GM18907 (cell line): ENCODE results near the gene C16orf95.

Experiments used
- ATAC-seq: cut with Tn5 transposase; IDR thresholded peaks from one replicate; pipeline ENCODE4 v1.9.1; 2021; ENCODE audit warnings: mild to moderate bottlenecking, moderate library complexity; ENCODE audit not compliant: unreplicated experiment

C16orf95 gene

DNA sequence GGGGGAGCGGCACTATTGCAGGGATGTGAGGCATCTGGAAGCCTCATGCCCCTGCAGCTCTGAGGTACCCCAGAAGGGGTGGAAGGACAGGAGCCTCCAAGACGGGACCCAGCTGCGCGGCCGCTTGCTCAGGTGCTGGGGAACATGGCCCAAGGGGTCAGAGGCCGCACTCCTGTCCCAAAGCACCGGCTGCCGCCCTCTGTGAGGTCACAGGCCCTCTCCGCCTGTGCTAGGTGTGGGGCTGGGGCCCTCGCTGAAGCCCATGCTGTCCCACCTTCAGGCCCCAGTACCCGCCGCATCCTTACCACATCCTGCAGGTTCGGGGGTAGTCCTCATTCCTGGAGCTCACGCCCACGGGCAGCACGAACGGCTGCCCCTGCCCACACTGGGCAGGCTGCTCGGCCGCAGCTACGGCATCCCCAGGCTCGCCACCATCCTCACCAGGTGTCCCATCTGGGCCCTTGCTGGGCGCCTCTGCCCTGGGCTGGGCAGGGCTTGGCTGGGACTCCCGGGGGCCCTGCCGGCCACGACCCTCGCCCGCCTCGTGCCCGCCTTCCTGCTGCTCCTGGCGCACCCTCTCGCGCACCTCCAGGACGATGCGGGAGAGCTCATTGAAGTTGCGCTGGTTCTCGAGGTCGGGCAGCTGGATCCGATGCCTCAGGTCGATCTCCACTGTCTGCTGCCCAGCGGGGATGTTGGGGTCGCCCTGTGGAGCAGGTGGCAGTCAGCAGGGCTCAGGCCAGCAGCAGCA is 16.6 kb upstream of the C16orf95 start:
- no peak for ATAC-seq

DNA sequence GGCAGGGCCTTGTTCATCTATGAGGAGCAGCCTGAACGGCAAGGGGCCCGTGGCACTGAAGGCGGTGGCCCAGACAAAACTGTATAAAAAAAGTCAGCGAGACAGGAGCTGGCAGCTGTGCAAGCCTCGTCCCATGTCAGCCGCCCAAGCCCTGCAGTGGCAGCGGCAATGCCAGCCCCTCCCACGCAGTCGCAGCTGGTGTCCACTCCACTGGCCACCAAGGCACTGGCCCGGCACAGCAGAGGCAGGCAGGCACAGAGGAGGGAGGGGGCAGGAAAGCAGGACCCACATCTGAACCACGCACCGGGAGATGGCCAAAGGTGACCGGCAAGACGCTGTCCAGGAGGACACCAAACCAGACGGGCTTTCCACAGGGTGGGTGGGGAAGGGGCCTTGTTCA is 15.9 kb upstream of the C16orf95 start:
- no peak for ATAC-seq

GRCh38 chr16:87332150-87332549 is 15.0 kb upstream of the C16orf95 start:
- ATAC-seq = no peak

- no peak for ATAC-seq
These were observed 14.1 kb upstream of the C16orf95 start for GRCh38 chr16:87331241-87331801.

GRCh38 chr16:87330646-87331045 is 13.5 kb upstream of the C16orf95 start:
- ATAC-seq = no peak

GRCh38 chr16:87330257-87330624 is 13.0 kb upstream of the C16orf95 start:
- ATAC-seq = no peak

- no peak for ATAC-seq
These were observed 12.5 kb upstream of the C16orf95 start for GRCh38 chr16:87329436-87330256.

DNA sequence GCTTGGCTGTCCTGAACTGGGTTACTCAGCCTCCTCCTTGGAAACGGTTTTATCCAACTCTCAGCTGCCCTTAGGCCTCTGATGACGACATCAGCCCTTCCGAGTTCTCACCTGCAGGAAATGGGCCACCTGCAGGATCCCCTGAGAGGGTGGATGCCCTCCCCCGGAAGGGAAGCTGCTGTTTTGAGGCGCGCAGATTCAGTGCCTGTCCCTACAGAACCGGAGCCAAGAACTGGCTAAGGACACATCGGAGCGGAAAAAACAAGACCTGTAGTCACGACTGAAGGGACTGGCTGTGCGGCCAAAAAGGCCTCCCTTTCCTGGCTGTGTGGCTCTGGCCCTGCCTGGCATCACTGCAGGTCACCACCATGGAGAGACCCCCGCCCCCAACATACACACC is 11.7 kb upstream of the C16orf95 start:
- ATAC-seq = no peak

DNA sequence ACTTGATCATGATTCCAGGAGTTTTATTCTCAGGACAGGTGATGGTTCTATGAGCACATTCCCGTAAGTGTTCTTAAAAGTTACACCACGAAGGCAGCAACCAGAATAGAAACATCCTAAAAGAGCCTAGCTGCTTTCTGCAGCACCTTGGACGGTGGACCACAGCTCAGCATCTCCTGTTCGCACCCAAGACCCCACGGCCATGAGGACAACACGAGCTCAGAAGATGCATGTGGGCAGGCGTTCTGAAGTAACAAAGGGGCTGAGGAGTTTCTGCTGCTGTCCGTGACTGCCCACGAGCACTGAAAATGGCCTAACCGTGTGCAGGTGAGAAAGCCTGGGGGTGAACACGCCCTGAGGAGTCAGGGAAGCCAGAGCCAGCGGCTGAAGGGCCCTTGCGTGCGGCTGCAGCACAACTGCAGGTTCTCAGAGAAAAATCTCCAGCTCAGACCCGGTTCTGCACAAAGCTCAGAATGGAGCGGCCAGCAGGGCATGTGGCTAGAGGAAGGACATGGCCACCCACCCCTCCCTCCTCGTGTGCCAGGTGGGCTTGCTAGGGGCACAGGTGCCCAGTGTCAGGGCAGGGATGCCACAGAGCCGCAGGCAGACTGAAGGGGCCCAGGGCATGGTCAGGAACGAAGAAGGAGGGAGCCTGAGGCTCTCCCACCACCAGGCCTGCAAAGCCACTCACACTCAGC is 10.8 kb upstream of the C16orf95 start:
- ATAC-seq = no peak

GRCh38 chr16:87326151-87326571 is 9.0 kb upstream of the C16orf95 start:
- ATAC-seq = no peak

DNA sequence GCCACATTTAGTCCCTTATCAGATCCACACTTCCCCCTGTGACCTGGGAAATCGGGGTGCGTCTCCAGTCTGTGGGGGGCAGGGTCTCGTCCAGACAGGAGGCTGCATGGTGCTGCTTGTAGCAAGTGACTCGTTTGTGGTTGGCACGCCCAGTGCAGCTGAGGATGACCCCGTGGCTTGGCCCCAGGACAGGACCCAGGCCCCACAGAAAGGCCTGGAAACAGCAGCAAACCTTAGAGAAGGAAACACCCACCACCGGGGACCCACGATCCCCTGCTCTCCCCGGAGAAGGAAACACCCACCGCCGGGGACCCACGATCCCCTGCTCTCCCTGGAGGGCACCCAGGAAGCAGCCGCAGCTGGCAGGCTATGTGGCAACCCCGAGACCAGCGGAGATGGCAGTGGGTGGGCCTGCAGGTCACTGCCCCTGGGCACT is 8.2 kb upstream of the C16orf95 start:
- no peak for ATAC-seq

- no peak for ATAC-seq
These were observed 7.5 kb upstream of the C16orf95 start for GRCh38 chr16:87324411-87325275.

DNA sequence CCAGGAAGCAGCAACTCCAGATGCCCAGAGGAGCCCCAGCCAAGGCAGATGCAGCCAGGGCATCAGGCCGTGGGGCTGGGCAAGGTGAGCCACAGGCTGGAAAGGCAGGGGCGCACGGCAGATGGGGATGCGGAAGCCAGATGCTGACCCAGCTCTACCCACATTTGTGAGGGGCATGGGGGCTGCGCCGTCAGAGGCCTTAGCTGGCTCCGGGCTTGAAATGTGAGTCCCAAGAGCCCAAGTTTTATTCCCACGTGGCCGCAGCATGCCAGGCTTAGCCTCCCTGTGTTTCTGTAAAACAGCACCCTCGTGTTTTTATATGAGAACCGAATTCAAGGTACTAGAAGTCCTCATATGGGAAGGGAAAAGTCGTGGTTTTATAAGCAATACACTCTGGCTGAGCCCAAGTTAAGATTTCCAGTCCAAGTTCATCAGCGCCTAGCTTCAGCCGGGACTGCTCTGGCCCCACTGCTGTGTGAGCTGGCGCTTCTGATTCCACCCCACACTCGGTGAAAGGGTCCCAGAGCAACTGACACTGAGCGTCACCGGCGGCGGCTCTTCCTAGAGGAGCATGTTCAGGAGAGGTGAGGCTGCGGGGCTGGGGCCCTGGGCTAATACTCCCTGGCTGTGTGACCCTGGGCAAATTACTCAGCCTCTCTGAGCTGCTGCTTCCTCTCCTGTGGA is 6.7 kb upstream of the C16orf95 start:
- no peak for ATAC-seq

- no peak for ATAC-seq
These were observed 5.9 kb upstream of the C16orf95 start for GRCh38 chr16:87322833-87323726.

DNA sequence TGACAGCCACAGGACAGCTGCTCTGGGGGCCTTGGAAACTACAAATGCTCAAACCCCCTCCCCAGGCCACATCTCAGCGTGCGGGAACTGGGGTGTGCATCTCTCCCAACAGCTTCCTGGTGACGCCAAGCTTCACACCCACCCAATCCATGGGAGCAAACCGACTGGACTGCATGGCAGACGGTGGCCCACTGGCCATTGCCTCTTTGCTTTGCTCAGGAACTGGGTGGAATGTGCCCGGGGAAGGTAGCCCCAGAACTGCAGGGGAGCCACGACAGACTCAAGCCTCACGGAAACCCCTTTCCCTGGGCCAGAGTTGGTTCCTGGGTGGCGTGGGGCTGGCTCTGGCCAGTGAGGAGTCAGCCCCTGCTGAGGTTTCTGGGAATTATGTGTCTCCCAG is 5.2 kb upstream of the C16orf95 start:
- ATAC-seq = no peak

GRCh38 chr16:87321336-87322107 is 4.3 kb upstream of the C16orf95 start:
- no peak for ATAC-seq

DNA sequence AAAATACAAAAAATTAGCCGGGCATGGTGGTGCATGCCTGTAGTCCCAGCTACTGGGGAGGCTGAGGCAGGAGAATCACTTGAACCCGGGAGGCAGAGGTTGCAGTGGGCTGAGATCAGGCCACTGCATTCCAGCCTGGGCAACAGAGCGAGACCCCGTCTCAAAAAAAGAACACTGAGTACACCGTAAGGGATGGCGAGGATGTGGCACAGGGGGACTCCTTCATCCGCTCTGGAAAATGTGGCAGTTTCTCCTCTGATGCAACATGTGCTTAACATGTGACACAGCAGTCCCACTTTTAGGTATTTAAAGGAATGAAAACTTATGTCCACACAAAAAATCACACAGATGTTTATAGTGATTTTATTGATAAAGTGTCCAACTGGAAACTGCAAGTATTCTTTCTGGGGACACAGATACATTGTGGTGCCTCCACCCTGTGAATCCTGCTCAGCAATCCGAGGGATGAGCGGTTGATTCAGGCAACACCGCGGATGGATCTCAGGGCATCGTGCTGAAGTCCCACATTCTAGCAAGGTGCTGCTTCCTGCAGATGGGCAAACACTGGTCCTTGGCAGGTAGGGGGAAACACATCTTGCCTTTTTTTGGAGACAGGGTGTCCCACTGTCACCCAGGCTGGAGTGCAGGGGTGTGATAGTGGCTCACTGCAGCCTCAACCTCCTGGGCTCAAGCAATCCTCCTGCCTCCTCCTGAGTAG is 3.5 kb upstream of the C16orf95 start:
- ATAC-seq = no peak
